Subcutaneous adipose tissue (tissue), 4 donors: ENCODE measurements around the gene MRPS31. TPM values are rescaled to one million over a fixed set of nuclear protein-coding genes. Genes with fewer than 3 reads are reported as not detected.

Experiments used
- total RNA-seq, 4 donors: library from RNA; depleted of rRNA; stranded (reverse); fragments of >200 nt; gene quantifications; one replicate each; pipeline ENCODE4 v1.1.0, GENCODE V29; 2016
- TF ChIP-seq, protein P1 (sequence below): fragments of 450-650 bp; IDR thresholded peaks from one replicate; pipeline ENCODE4 v1.5.1; 2016; ENCODE audit warnings: low read depth, mild to moderate bottlenecking, control low read depth, antibody characterized with exemption, moderate library complexity

MRPS31 gene
- total RNA-seq, 4 donors from 2014 or later, result 11.5 to 21.5 (median 16.3) TPM

DNA sequence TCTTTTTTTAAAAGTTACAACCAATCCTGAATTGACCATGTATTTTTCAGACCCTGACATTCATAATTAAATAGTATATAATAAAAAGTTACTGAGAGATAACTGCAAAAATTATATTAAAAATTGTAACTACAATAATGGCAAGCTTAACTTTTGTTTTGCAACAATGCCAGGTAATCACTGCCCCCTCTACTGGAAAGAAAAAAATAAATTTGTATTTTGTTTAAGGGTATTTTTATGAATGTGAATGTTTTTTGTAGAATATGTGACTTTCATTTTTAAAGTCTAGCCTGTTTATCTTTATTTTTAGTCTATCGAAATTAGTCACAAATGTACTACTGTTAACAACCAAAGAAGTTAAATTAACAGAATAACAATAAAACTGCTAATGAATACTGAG, 21.7 kb downstream of the MRPS31 start:
- TF ChIP-seq, protein P1, sequence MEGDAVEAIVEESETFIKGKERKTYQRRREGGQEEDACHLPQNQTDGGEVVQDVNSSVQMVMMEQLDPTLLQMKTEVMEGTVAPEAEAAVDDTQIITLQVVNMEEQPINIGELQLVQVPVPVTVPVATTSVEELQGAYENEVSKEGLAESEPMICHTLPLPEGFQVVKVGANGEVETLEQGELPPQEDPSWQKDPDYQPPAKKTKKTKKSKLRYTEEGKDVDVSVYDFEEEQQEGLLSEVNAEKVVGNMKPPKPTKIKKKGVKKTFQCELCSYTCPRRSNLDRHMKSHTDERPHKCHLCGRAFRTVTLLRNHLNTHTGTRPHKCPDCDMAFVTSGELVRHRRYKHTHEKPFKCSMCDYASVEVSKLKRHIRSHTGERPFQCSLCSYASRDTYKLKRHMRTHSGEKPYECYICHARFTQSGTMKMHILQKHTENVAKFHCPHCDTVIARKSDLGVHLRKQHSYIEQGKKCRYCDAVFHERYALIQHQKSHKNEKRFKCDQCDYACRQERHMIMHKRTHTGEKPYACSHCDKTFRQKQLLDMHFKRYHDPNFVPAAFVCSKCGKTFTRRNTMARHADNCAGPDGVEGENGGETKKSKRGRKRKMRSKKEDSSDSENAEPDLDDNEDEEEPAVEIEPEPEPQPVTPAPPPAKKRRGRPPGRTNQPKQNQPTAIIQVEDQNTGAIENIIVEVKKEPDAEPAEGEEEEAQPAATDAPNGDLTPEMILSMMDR, result no peak

DNA sequence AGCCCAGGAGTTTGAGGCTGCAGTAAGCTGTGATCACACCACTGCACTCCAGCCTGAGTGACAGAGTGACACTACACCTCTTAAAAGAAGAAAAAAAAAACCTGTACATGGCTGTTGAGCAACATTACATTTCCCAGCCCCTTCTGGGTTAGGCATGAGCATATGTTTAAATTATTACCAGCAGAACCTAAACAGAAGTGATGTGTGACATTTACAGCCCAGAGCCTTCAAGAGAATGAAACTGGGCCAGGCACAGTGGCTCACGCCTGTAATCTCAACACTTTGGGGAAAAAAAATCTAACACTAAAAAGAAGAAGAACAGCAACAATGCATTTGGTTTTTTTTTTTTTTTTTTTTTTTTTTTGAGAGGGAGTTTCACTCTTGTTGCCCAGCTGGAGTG, 38.3 kb downstream of the MRPS31 start:
- TF ChIP-seq, protein P1, result no peak

DNA sequence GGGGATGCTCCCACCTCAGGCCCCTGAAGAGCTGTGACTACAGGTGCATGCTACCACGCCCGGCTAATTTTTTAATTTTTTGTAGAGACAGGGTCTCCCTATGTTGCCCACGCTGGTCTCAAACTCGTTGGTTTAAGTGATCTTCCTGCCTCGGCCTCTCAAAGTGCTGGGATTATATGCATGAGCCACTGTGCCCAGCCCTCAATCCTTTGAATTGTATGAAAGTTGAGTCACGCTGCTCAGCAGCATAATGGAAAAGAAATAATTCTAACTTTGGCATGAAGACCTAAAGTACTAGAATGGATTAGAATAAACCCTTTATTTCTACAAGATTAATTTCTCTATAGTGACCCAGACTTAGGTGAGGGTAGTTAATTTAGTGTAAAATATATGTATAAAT, 42.4 kb downstream of the MRPS31 start:
- TF ChIP-seq, protein P1, result no peak

DNA sequence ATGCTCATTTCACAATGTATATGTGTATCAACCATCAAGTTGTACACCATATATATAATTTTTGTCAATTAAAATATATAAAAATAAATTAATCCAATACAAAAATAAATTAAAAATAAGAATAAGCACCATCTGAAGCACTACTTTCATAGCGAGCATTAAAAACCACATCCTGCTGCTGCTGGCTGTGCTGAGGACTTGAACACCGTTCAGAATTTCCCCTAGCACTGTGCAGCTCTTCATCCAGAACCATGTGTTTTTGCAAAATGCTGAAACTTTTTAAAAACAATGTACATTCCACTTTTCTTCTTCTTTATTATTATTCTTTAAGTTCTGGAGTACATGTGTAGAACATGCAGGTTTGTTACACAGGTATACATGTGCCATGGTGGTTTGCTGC, 64.6 kb downstream of the MRPS31 start:
- TF ChIP-seq, protein P1, result no peak

DNA sequence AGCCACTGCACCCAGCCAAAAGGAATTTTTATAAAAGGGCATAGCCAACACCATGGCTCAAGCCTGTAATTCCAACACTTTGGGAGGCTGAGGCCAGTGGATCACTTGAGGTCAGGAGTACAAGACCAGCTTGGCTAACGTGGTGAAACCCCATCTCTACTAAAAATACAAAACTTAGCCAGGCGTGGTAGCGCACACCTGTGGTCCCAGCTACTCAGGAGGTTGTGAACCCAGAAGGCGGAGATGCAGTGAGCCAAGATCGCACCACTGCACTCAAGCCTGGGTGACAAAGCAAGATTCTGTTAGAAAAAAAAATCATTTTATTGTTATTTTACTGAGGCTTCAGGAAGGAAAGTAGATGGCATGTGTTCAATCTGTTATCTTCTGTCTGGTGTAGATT, 73.3 kb downstream of the MRPS31 start:
- TF ChIP-seq, protein P1, result no peak

DNA sequence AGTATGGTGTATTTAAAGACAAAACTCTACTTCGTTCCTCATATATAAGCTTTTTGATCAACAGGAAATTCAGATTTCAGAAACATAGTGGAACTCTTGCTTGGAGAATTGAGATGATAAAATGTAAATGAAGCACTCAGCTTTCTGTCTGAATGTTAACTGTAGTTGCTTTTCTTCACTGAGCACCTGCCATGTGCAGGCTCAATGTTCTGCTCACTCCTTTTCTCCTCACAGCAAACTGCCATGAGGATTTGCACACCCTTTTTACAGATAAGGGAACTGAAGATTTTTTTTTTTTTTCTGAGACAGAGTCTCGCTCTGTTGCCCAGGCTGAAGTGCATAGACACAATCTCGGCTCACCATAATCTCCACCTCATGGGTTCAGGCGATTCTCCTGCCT, 76.6 kb downstream of the MRPS31 start:
- TF ChIP-seq, protein P1, result no peak

DNA sequence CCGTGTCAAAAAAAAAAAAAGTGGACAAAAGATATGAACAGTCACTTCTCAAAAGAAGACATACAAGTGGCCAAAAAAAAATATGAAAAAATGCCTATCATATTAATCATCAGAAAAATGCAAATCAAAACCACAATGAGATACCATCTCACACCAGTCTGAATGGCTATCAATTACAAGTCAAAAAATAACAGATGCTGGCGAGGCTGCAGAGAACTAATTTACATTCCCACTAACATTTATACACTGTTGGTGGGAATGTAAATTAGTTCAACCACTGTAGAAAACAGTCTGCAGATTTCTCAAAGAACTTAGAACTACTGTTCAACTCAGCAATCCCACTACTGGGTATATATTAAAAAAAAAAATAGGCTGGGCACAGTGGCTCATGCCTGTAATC, 78.0 kb downstream of the MRPS31 start:
- TF ChIP-seq, protein P1, result no peak
